Neuronal stem cell (in vitro differentiated cells): Measurements from ENCODE around the gene IRF3.

Experiments used
- DNase-seq: peaks from one replicate; pipeline ENCODE4 v3.0.0-alpha.2; 2013; ENCODE audit warnings: low spot score
- H2AFZ ChIP-seq: one replicate; pipeline ENCODE4 v1.6.1; 2013; ENCODE audit warnings: mild to moderate bottlenecking, low read length, inconsistent platforms
- H2AK5ac ChIP-seq: 2 replicates; pipeline ENCODE4 v1.6.1; 2013; ENCODE audit warnings: low read depth, mild to moderate bottlenecking, inconsistent platforms, low read length, moderate library complexity, mixed read lengths
- H2BK120ac ChIP-seq: 2 replicates; pipeline ENCODE4 v1.6.1; 2013; ENCODE audit warnings: low read depth, mild to moderate bottlenecking, inconsistent platforms, low read length, moderate library complexity, mixed read lengths
- H2BK12ac ChIP-seq: one replicate; pipeline ENCODE4 v1.6.1; 2013; ENCODE audit warnings: low read length, inconsistent platforms
- H2BK15ac ChIP-seq: 2 replicates; pipeline ENCODE4 v1.6.1; 2013; ENCODE audit warnings: mild to moderate bottlenecking, low read length, inconsistent platforms, mixed read lengths
- H2BK5ac ChIP-seq: one replicate; pipeline ENCODE4 v1.6.1; 2013; ENCODE audit warnings: inconsistent platforms, mild to moderate bottlenecking, low read length, moderate library complexity
- H3K14ac ChIP-seq: one replicate; pipeline ENCODE4 v1.6.1; 2013; ENCODE audit warnings: low read length, inconsistent platforms
- H3K18ac ChIP-seq: 2 replicates; pipeline ENCODE4 v1.6.1; 2013; ENCODE audit warnings: low read length, inconsistent platforms
- H3K23ac ChIP-seq: 2 replicates; pipeline ENCODE4 v1.6.1; 2013; ENCODE audit warnings: low read depth, mild to moderate bottlenecking, mixed read lengths, low read length, inconsistent platforms; ENCODE audit not compliant: poor library complexity
- H3K27ac ChIP-seq: replicated peaks from 3 replicates; pipeline ENCODE4 v1.5.1; 2013; ENCODE audit warnings: low read length, inconsistent platforms
- H3K27me3 ChIP-seq, 3 experiments: 2 replicates each; pipeline ENCODE4 v1.6.1; 2013; ENCODE audit warnings: low read length in 3 of 3, mild to moderate bottlenecking in 2 of 3, inconsistent platforms in 1 of 3, low read depth in 1 of 3, mixed read lengths in 1 of 3, moderate library complexity in 1 of 3; ENCODE audit not compliant: control insufficient read depth in 3 of 3, insufficient read depth in 3 of 3
- H3K36me3 ChIP-seq, 2 donors: replicated peaks in 1 of 2; 2 replicates each; pipeline ENCODE4 v1.6.1; 2013; ENCODE audit warnings: low read length in 2 of 2; ENCODE audit not compliant: control insufficient read depth in 2 of 2, insufficient read depth in 2 of 2
- H3K4ac ChIP-seq: 2 replicates; pipeline ENCODE4 v1.6.1; 2013; ENCODE audit warnings: inconsistent platforms, mild to moderate bottlenecking, low read length, moderate library complexity
- H3K4me1 ChIP-seq, 2 donors: 1 replicate in 1 of 2; 2 replicates in 1 of 2; pipeline ENCODE4 v1.6.1; 2013; ENCODE audit warnings: low read length in 2 of 2, low read depth in 1 of 2; ENCODE audit not compliant: control insufficient read depth in 2 of 2, insufficient read depth in 1 of 2
- H3K4me2 ChIP-seq: one replicate; pipeline ENCODE4 v1.6.1; 2013; ENCODE audit warnings: mild to moderate bottlenecking, low read length, inconsistent platforms; ENCODE audit not compliant: insufficient read depth, poor library complexity, severe bottlenecking
- H3K4me3 ChIP-seq, 2 donors: 2 replicates each; pipeline ENCODE4 v1.5.1; 2013; ENCODE audit warnings: low read length in 2 of 2, mild to moderate bottlenecking in 2 of 2, inconsistent platforms in 1 of 2, moderate library complexity in 1 of 2
- H3K79me1 ChIP-seq: one replicate; pipeline ENCODE4 v1.6.1; 2013; ENCODE audit warnings: low read depth, mild to moderate bottlenecking, inconsistent platforms, low read length, moderate library complexity
- H3K9ac ChIP-seq: one replicate; pipeline ENCODE4 v1.6.1; 2013; ENCODE audit warnings: mild to moderate bottlenecking, low read depth, low read length, inconsistent platforms; ENCODE audit not compliant: poor library complexity
- H3K9me3 ChIP-seq, 2 donors: replicated peaks in 1 of 2; 2 replicates each; pipeline versions ENCODE3 to v1.6.1; 2013; ENCODE audit warnings: low read length in 2 of 2, mild to moderate bottlenecking in 2 of 2, inconsistent platforms in 1 of 2, low read depth in 1 of 2, mixed read lengths in 1 of 2, moderate library complexity in 1 of 2; ENCODE audit not compliant: control insufficient read depth in 2 of 2, insufficient read depth in 1 of 2
- H4K8ac ChIP-seq: one replicate; pipeline ENCODE4 v1.6.1; 2013; ENCODE audit warnings: low read depth, mild to moderate bottlenecking, inconsistent platforms, low read length, moderate library complexity
- H4K91ac ChIP-seq: one replicate; pipeline ENCODE4 v1.6.1; 2013; ENCODE audit warnings: low read length, low read depth, mild to moderate bottlenecking, inconsistent platforms; ENCODE audit not compliant: poor library complexity
- WGBS, 2 donors: extraction: QIAGEN DNeasy Blood & Tissue Kit; methylation state at CpG; one replicate each; pipeline ENCODE4 v1.1.7; 2013; ENCODE audit warnings: missing lambda C conversion rate in 2 of 2, mixed read lengths in 1 of 2; ENCODE audit not compliant: insufficient read length in 2 of 2, insufficient replicate concordance in 1 of 2; ENCODE audit errors: extremely low coverage in 2 of 2; 5-methylcytosine and 5-hydroxymethylcytosine counted together

The IRF3 gene

DNA sequence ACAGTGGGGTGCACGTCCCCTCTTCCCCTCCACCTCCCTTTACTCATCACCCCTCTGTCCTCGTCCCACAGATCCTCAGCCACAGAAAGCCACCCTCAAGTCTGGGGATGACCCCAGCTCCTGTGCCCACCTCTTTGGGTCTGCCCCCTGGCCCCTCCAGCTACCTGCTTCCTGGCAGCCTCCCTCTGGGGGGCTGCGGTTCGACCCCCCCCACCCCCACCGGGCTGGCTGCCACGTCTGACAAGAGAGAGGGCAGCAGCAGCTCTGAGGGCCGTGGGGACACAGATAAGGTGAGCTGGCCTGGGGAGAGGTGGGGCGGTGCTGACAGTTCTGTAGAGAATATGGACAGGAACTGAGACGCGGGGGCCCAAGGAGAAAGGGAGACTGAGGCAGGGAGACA is 11.1 kb downstream of the IRF3 start:
- no peak overlapping the region for H3K4me3 ChIP-seq
- H2BK12ac ChIP-seq: no peak overlapping the region
- no peak overlapping the region for H2BK120ac ChIP-seq
- H3K9ac ChIP-seq: no peak overlapping the region
- DNase-seq: no peak
- no peaks in the 10 kb centered on the region for H3K4me1 ChIP-seq
- H3K27me3 ChIP-seq: no peaks in the 10 kb centered on the region
- H2AK5ac ChIP-seq: no peak overlapping the region
- no peak overlapping the region for H2AFZ ChIP-seq
- no peak overlapping the region for H3K23ac ChIP-seq
- no peak overlapping the region for H3K4ac ChIP-seq
- no peaks in the 10 kb centered on the region for H3K9me3 ChIP-seq
- peaks cover 66 to 92% of the 10 kb centered on the region in 2 donors for H3K36me3 ChIP-seq
- H2BK5ac ChIP-seq: no peak overlapping the region
- peaks cover 25% of the 10 kb centered on the region for H3K79me1 ChIP-seq
- no peak overlapping the region for H3K14ac ChIP-seq
- no CpG with 5 or more reads among the region's 10 CpGs for WGBS, 2 donors
- no peak overlapping the region for H3K4me2 ChIP-seq
- H3K27ac ChIP-seq: no peak overlapping the region
- no peak overlapping the region for H4K8ac ChIP-seq
- H2BK15ac ChIP-seq: no peak overlapping the region
- H4K91ac ChIP-seq: no peak overlapping the region
- H3K18ac ChIP-seq: peak overlapping the region; percentile 28

DNA sequence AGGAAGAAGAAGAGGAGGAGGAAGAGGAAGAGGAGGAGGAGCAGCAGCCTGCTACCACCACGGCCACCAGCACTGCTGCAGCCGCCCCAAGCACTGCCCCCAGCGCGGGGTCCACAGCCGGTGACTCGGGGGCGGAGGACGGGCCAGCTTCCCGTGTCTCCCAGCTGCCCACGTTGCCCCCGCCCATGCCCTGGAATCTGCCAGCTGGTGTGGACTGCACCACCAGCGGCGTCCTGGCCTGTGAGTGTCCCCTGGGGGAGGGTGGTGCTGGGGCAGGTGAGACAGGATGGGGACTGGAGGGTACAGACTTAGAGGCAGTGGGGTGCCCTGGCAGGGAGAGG is 12.2 kb downstream of the IRF3 start:
- no peak for DNase-seq
- Histone ChIP-seq H2AFZ (no peak overlapping the region), H3K36me3 (peaks cover 59 to 90% of the 10 kb centered on the region in 2 donors), H2BK120ac (no peak overlapping the region), H3K4me3 (no peak overlapping the region), H3K4me2 (no peak overlapping the region), H2BK15ac (no peak overlapping the region), H3K27me3 (no peaks in the 10 kb centered on the region), H3K4ac (no peak overlapping the region), H4K91ac (no peak overlapping the region), H3K9ac (no peak overlapping the region), H2BK5ac (no peak overlapping the region), H3K18ac (no peak overlapping the region), H3K14ac (no peak overlapping the region), H3K9me3 (no peaks in the 10 kb centered on the region), H3K4me1 (no peaks in the 10 kb centered on the region), H2AK5ac (no peak overlapping the region), H3K79me1 (peaks cover 26% of the 10 kb centered on the region), H3K23ac (peak overlapping the region; percentile 31), H2BK12ac (no peak overlapping the region), H4K8ac (no peak overlapping the region), H3K27ac (no peak overlapping the region)
- WGBS, 2 donors: no CpG with 5 or more reads among the region's 13 CpGs

DNA sequence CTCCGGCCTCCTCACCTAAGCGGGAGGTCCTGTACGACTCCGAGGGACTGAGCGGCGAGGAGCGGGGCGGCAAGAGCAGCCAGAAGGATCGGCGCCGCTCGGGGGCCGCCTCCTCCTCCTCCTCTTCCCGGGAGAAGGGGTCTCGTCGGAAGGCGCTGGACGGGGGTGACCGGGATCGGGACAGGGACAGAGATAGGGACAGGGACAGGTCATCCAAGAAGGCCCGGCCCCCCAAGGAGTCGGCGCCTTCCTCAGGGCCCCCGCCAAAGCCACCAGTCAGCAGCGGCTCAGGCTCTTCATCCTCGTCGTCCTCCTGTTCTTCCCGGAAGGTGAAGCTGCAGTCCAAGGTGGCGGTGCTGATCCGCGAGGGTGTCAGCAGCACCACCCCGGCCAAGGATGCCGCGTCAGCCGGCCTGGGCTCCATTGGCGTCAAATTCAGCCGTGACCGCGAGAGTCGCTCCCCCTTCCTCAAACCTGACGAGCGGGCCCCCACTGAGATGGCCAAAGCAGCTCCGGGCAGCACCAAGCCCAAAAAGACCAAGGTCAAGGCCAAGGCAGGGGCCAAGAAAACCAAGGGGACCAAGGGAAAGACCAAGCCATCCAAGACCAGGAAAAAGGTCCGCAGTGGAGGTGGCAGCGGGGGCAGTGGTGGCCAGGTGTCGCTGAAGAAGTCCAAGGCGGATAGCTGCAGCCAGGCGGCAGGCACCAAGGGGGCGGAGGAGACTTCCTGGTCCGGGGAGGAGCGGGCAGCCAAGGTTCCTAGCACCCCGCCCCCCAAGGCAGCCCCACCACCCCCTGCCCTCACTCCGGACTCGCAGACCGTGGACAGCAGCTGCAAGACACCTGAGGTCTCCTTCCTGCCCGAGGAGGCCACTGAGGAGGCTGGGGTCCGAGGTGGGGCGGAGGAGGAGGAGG is 12.8 kb downstream of the IRF3 start:
- no peaks in the 10 kb centered on the region for H3K9me3 ChIP-seq
- peak overlapping the region; percentile 31 for H3K23ac ChIP-seq
- H3K79me1 ChIP-seq: peaks cover 26% of the 10 kb centered on the region
- H3K27ac ChIP-seq: no peak overlapping the region
- H4K8ac ChIP-seq: peak overlapping the region; percentile 82
- WGBS, 2 donors: no CpG with 5 or more reads among the region's 58 CpGs
- H3K36me3 ChIP-seq: peaks cover 57 to 90% of the 10 kb centered on the region in 2 donors
- peak overlapping the region; percentile 53 for H2BK5ac ChIP-seq
- H3K27me3 ChIP-seq: no peaks in the 10 kb centered on the region
- H2AK5ac ChIP-seq: no peak overlapping the region
- no peak overlapping the region for H3K4me2 ChIP-seq
- H4K91ac ChIP-seq: no peak overlapping the region
- no peaks in the 10 kb centered on the region for H3K4me1 ChIP-seq
- H2BK120ac ChIP-seq: no peak overlapping the region
- H3K9ac ChIP-seq: no peak overlapping the region
- no peak overlapping the region for H2BK15ac ChIP-seq
- H3K14ac ChIP-seq: no peak overlapping the region
- H3K4me3 ChIP-seq: no peak overlapping the region
- H2BK12ac ChIP-seq: no peak overlapping the region
- DNase-seq: no peak
- H3K4ac ChIP-seq: no peak overlapping the region
- no peak overlapping the region for H2AFZ ChIP-seq
- H3K18ac ChIP-seq: no peak overlapping the region

GRCh38 chr19:49651820-49652550 is 13.7 kb downstream of the IRF3 start:
- no peaks in the 10 kb centered on the region for H3K4me1 ChIP-seq
- no peak overlapping the region for H4K91ac ChIP-seq
- no peak overlapping the region for H2AFZ ChIP-seq
- no peak overlapping the region for H2BK15ac ChIP-seq
- H3K9ac ChIP-seq: no peak overlapping the region
- H3K4me2 ChIP-seq: no peak overlapping the region
- H3K9me3 ChIP-seq: no peaks in the 10 kb centered on the region
- WGBS, 2 donors: no CpG with 5 or more reads among the region's 110 CpGs
- H3K27ac ChIP-seq: no peak overlapping the region
- no peak overlapping the region for H2BK12ac ChIP-seq
- no peak overlapping the region for H3K23ac ChIP-seq
- no peak overlapping the region for H2AK5ac ChIP-seq
- peaks cover 26% of the 10 kb centered on the region for H3K79me1 ChIP-seq
- peaks cover 58 to 91% of the 10 kb centered on the region in 2 donors for H3K36me3 ChIP-seq
- no peak overlapping the region for H2BK120ac ChIP-seq
- no peak overlapping the region for H3K14ac ChIP-seq
- H3K4ac ChIP-seq: no peak overlapping the region
- no peak overlapping the region for H4K8ac ChIP-seq
- H3K27me3 ChIP-seq: no peaks in the 10 kb centered on the region
- no peak overlapping the region for H3K4me3 ChIP-seq
- DNase-seq: no peak
- H3K18ac ChIP-seq: no peak overlapping the region
- no peak overlapping the region for H2BK5ac ChIP-seq
